GM18511 (cell line): ENCODE measurements around the gene PHACTR3.

Source experiments
- ATAC-seq: cut with Tn5 transposase; IDR thresholded peaks from one replicate; pipeline ENCODE4 v1.9.1; 2021; ENCODE audit warnings: mild to moderate bottlenecking, moderate library complexity; ENCODE audit not compliant: unreplicated experiment

The PHACTR3 gene

GRCh38 chr20:59772931-59773913 is 168.9 kb downstream of the PHACTR3 start:
- no peak for ATAC-seq

DNA sequence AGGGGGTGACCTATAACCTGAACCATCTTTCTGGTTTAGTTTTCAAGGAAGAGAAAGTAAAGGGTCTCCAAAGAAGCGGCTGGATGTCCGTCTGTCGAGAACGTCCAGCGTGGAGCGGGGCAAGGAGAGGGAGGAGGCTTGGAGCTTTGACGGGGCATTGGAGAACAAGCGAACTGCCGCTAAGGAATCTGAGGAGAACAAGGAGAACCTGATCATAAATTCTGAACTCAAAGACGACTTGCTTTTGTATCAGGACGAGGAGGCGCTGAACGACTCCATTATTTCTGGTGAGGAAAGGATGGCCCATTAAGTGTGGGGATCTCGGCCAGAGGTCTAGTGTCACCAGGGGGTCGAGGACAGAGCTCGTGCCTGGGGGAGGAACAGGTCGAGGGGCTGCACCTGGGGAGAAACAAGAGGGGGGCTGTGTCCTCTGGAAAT is 169.9 kb downstream of the PHACTR3 start:
- ATAC-seq, result no peak

GRCh38 chr20:59774921-59775686 is 170.8 kb downstream of the PHACTR3 start:
- no peak for ATAC-seq

DNA sequence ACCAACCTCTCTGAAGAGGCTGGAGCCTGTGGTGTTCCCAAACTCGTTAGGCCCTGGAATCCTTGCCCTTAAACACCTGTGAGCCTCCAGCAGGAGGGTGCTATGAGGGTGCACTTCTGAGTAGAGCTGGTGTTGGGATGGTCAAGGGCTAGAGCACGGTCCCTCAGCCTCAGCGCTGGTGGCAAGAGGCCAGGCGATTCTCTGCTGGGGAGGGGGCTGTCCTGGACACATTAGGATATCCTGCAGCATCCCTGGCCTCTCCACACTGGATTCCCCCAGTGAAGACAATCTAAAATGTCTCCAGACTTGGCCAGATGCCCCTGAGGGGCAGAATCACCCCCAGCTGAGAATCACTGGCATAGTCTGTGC is 171.3 kb downstream of the PHACTR3 start:
- no peak for ATAC-seq

GRCh38 chr20:59776059-59776603 is 171.8 kb downstream of the PHACTR3 start:
- ATAC-seq, result no peak

GRCh38 chr20:59776626-59777330 is 172.4 kb downstream of the PHACTR3 start:
- no peak for ATAC-seq

GRCh38 chr20:59777331-59777725 is 173.0 kb downstream of the PHACTR3 start:
- ATAC-seq, result no peak

DNA sequence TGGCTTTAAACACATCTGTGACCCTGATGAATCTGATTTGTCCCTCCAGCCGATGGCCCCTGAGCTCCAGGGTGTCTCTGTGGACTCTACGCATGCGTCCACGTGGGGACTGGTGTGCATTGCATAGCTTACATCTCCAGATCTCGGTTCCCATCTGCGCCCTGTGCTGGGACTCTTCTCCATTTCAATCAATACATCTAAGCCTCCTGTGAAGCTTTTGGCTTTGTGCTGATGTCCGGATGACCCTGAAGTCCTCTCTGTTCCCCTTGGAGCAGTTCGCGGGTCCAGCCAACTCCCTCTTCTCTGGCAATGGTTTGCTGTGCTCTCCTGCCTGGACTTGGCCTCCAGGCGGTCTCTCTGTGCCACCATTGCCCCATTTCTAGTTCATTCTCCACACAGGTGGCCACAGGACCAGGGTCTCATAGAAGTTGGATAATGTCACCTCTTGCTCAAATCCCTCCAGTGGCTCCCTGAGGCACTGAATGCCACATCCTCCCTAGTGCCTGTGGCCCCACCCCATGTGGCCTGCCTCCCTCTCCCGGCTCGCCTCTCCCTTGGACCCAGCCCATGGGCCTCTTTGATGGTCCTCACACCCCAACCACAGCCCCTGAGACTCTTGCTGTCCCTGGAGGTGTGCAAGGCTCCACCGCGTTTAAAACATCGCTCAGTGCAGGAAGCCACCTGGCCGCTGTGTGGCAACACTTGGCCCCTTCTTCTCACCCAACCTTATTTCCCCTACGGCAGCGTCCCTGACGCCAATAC is 173.7 kb downstream of the PHACTR3 start:
- ATAC-seq, result no peak

GRCh38 chr20:59778615-59779200 is 174.4 kb downstream of the PHACTR3 start:
- no peak for ATAC-seq

DNA sequence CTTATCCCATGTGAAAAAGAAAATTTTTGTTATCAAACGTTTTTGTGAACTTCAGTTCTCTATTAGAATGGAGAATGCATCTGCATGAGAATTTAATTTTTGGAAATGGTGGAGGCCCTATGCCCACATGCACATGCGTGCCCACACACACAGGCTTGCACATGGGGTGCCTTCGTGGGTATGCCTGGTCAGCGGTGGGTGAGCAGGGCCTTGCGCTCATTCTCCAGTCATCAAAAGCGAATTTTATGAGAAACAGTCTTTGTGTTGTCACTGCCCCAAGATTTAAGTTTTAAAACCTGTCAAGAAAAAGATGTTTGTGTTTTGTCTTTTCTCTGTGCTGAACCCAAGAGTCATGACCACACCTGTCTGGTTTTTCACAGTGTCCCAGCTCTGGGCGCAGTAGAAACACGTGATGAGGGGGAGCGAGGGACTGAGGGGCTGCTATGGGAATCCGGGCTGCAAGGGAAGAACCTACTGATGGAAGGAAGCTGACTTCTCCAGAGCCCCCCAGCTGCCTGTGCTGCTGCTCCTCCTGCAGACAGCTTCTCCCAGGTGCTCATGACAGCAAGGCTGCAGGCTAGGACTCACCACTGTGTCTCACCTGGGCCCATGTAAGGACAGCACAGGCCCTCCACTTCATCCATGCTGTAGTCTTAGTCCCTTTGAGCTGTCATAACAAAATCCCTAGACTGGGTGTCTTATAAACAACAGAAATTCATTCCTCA is 175.5 kb downstream of the PHACTR3 start:
- no peak for ATAC-seq

- no peak for ATAC-seq
Measured at GRCh38 chr20:59780494-59781185, 176.3 kb downstream of the PHACTR3 start.

DNA sequence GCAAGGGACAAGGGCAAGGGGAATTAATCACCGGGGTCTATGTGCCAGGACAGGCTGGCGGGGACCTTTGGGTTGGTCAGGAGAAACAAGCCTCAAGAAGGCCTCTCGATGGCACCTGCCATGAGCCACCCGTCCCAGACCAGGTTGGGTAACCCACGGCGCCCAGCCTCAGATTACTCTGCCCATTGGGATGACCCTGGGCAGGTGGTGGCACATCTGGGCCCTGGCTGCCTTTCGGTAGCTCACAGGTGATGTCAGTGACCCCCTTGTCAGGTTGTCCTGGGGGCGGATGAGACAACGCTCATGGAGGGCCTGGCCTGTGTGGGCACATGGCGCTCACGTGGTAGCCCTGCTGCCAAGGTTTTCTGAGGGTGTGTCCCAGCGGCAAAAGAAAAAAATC is 176.9 kb downstream of the PHACTR3 start:
- no peak for ATAC-seq

GRCh38 chr20:59782986-59783640 is 178.8 kb downstream of the PHACTR3 start:
- ATAC-seq, result peak; percentile 61

DNA sequence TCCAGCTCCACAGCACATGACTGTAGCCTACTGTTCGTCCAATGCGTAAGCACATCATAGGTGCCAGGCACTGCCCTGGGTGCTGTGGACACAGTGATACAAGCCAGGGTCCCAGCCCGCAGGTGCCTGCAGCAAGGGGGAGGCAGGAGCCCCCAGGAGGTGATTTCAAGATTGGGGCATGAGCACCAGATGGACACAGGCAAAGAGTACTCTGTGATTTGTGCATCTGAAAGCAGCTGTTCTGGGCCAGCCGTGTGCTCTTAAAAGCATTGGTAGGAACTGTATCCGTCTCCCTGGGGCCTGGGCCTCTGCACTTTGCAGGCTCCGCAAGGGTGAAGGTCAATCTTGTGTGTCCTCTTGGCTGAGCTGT is 179.3 kb downstream of the PHACTR3 start:
- ATAC-seq, result no peak

DNA sequence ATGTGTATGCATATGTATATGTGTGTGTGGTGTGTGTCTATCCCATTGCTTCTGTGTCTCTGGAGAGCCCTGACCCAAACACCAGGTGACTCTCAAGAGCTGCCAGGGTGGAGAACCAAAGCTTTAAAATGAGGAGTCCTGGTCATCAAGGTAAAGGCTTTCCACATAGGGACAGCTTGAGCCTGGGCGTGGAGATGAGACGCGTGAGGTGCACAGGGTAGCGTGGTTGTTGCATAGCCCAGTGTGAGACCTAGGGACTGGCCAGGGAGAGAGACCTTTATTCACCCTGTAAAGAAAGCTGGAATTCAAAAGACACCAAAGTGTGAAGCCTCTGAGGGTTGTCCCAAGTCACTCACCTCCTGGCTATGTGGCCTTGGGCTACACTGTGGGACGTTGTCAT is 180.0 kb downstream of the PHACTR3 start:
- ATAC-seq, result no peak

- ATAC-seq, result no peak
Measured at GRCh38 chr20:59784791-59785668, 180.7 kb downstream of the PHACTR3 start.

DNA sequence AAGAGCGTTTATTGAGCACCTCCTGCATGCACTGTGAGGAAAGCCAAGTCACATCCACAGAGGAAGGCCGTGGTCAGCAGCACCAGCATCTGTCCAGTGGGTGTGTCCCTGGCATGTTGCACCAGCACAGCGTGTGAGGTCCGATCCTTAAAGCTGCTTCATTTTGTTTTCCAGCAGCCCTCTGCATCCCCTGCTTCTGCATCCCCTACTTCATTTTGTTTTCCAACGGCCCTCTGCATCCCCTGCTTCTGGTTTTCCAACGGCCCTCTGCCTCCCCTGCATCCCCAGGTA is 181.3 kb downstream of the PHACTR3 start:
- ATAC-seq, result no peak
